Measurements from ENCODE around the gene OGA.

DNA sequence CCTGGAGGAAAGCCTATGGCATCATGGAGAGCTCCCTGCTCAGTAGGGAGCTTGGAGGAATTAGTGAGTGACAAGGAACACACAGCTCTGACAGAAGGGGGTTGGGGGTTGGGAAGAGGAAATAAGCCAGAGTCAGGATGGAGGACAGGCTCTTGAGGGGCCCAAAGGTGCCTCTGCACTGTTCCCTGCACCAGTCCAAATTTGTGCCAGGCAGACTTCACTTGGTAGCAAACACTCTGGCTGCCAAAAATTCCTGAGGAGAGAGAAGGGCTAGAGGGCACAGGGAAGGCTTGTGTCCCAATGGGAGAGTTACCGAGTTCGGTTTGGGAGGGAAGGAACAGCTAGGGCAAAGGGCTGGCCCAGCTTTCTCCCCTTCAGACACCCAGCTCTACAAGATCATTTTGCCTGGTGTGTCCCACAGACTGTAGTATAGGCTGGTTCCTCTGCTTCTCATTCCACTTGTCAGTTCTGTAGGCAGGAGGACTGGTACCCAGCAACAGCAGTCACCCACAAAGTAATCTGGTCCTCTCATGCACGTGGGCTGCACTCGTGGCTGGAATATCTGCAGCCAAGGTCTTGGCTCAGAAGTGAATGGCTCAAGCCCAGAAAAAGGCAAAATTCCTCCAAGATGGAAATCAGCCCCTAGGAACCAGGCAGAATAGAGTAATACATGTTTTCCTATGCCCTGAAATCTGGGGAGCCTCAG lies 33.3 kb upstream of the OGA start:
- TF ChIP-seq, protein P1, sequence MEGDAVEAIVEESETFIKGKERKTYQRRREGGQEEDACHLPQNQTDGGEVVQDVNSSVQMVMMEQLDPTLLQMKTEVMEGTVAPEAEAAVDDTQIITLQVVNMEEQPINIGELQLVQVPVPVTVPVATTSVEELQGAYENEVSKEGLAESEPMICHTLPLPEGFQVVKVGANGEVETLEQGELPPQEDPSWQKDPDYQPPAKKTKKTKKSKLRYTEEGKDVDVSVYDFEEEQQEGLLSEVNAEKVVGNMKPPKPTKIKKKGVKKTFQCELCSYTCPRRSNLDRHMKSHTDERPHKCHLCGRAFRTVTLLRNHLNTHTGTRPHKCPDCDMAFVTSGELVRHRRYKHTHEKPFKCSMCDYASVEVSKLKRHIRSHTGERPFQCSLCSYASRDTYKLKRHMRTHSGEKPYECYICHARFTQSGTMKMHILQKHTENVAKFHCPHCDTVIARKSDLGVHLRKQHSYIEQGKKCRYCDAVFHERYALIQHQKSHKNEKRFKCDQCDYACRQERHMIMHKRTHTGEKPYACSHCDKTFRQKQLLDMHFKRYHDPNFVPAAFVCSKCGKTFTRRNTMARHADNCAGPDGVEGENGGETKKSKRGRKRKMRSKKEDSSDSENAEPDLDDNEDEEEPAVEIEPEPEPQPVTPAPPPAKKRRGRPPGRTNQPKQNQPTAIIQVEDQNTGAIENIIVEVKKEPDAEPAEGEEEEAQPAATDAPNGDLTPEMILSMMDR (IDR thresholded peaks at IDR 0.05) = no peak
- no peak for TF ChIP-seq POLR2A (IDR thresholded peaks at IDR 0.05)

All from testis (tissue), 2 donors.